ENCODE results near the gene CFH.

DNA sequence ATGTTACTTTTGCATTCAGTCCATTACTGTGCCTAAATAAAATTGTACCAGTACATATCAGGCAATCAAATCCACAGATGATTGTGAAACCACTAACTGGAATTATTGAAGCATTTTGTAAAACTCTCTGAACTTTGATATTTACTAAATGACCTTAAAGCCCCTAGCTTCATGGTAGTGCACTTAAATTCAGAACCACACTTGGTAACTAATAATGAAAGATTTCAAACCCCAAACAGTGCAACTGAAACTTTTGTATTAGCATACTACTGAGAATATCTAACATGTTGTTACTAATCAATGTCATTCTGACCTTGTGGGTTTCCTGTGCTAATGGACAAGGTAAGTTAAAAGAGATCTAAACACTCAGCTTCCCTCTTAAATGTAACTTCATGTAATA is 122.8 kb downstream of the CFH start, which contains the start of gene CFHR3:
- TF ChIP-seq POLR2A (IDR thresholded peaks at IDR 0.05) (no peak), POLR2AphosphoS5 (IDR thresholded peaks at IDR 0.05) (no peak)

Data from gastroesophageal sphincter (tissue), 2 donors.